H1 (cell line): Measurements from ENCODE around the gene TTC28. TPM values are rescaled to one million over a fixed set of nuclear protein-coding genes. Genes with fewer than 3 reads are reported as not detected.

Experiments
- CTCF ChIA-PET: fragments of 300-600 bp; sonication (Branson Sonifier 250); formaldehyde crosslinking; loops from one replicate; lab custom pipeline; 2021; ENCODE audit not compliant: partially characterized antibody; lab: Charles Lee
- POLR2A ChIA-PET: fragments of 300-600 bp; sonication (Branson Sonifier 250); formaldehyde crosslinking; loops from one replicate; lab custom pipeline; 2021; ENCODE audit warnings: inconsistent platforms; ENCODE audit not compliant: partially characterized antibody; lab: Charles Lee
- DNase-seq, 2 experiments: peaks; one replicate each; pipeline versions ENCODE4 v3.0.0 to v3.0.0-alpha.2; 2010 to 2022; ENCODE audit warnings: low spot score in 2 of 2, low read depth in 1 of 2, mixed read lengths in 1 of 2
- FAIRE-seq: peaks from 2 replicates; lab custom pipeline; 2011; peaks lifted over from hg19 to GRCh38; lab: Jason Lieb, UNC
- H2AFZ ChIP-seq: 2 replicates; pipeline ENCODE4 v1.8.1; 2012; ENCODE audit warnings: low read length, inconsistent platforms
- H2AK5ac ChIP-seq: 2 replicates; pipeline ENCODE4 v1.6.1; 2013; ENCODE audit warnings: low read depth, low read length
- H2BK120ac ChIP-seq: replicated peaks from 2 replicates; pipeline ENCODE3; 2013; ENCODE audit warnings: low read depth, low read length, inconsistent platforms
- H2BK12ac ChIP-seq: 2 replicates; pipeline ENCODE4 v1.6.1; 2013; ENCODE audit warnings: low read depth, low read length
- H2BK15ac ChIP-seq: 2 replicates; pipeline ENCODE4 v1.6.1; 2013; ENCODE audit warnings: low read length
- H2BK20ac ChIP-seq: 2 replicates; pipeline ENCODE4 v1.6.1; 2013; ENCODE audit warnings: low read length
- H2BK5ac ChIP-seq: 2 replicates; pipeline ENCODE4 v1.6.1; 2013; ENCODE audit warnings: low read depth, low read length
- H3K14ac ChIP-seq: 2 replicates; pipeline ENCODE4 v1.6.1; 2013; ENCODE audit warnings: inconsistent platforms; ENCODE audit not compliant: insufficient read length
- H3K18ac ChIP-seq: 2 replicates; pipeline ENCODE4 v1.6.1; 2013; ENCODE audit warnings: low read length; ENCODE audit errors: extremely low read depth
- H3K23ac ChIP-seq: 2 replicates; pipeline ENCODE4 v1.6.1; 2013; ENCODE audit warnings: inconsistent platforms; ENCODE audit not compliant: insufficient read length
- H3K23me2 ChIP-seq: 2 replicates; pipeline ENCODE4 v1.6.1; 2013; ENCODE audit warnings: low read depth, low read length
- H3K27ac ChIP-seq: 2 replicates; pipeline ENCODE4 v1.6.1; 2011; ENCODE audit warnings: low read depth, low read length, inconsistent platforms
- H3K27me3 ChIP-seq, 4 experiments: replicated peaks in 1 of 4; 1 replicate in 1 of 4; 2 replicates in 3 of 4; pipeline versions ENCODE4 v1.6.1 to v1.8.1; 2011 to 2013; ENCODE audit warnings: low read length in 3 of 4, mild to moderate bottlenecking in 3 of 4, inconsistent platforms in 2 of 4, mixed read lengths in 2 of 4, moderate library complexity in 1 of 4; ENCODE audit not compliant: control insufficient read depth in 3 of 4, insufficient read depth in 3 of 4; ENCODE audit errors: extremely low read depth in 1 of 4
- H3K36me3 ChIP-seq, 4 experiments: 2 replicates each; pipeline versions ENCODE4 v1.6.1 to v1.8.1; 2011 to 2013; ENCODE audit warnings: mild to moderate bottlenecking in 4 of 4, low read length in 3 of 4, moderate library complexity in 2 of 4, control low read depth in 1 of 4, inconsistent platforms in 1 of 4; ENCODE audit not compliant: insufficient read depth in 4 of 4, control insufficient read depth in 2 of 4
- H3K4ac ChIP-seq: replicated peaks from 2 replicates; pipeline ENCODE3; 2013; ENCODE audit warnings: low read length, low read depth, mixed read lengths, inconsistent platforms; ENCODE audit not compliant: insufficient read length
- H3K4me1 ChIP-seq, 4 experiments: replicated peaks in 1 of 4; 1 replicate in 1 of 4; 2 replicates in 3 of 4; pipeline versions ENCODE4 v1.6.1 to v1.8.1; 2011 to 2013; ENCODE audit warnings: low read length in 3 of 4, inconsistent platforms in 2 of 4, mixed read lengths in 1 of 4; ENCODE audit not compliant: insufficient read depth in 4 of 4, control insufficient read depth in 3 of 4
- H3K4me2 ChIP-seq, 2 experiments: 2 replicates each; pipeline versions ENCODE4 v1.6.1 to v1.8.1; 2011 to 2013; ENCODE audit warnings: low read depth in 2 of 2, low read length in 2 of 2, control low read depth in 1 of 2, inconsistent platforms in 1 of 2, mild to moderate bottlenecking in 1 of 2; ENCODE audit not compliant: insufficient read depth in 1 of 2
- H3K4me3 ChIP-seq, 4 experiments: fragments of 200-600, 300-600 bp in 1 of 4; sonication (generic), shearing (Covaris generic), sonication (Bioruptor Twin) in 1 of 4; 2 replicates each; pipeline versions ENCODE4 v1.5.1 to v1.8.1; 2011 to 2016; ENCODE audit warnings: low read length in 4 of 4, low read depth in 3 of 4, control low read depth in 2 of 4, inconsistent platforms in 2 of 4, mild to moderate bottlenecking in 2 of 4, mixed read lengths in 1 of 4, moderate library complexity in 1 of 4; ENCODE audit not compliant: insufficient read depth in 2 of 4; ENCODE audit errors: extremely low read depth in 1 of 4
- H3K56ac ChIP-seq: replicated peaks from 2 replicates; pipeline ENCODE3; 2013; ENCODE audit warnings: low read depth, mild to moderate bottlenecking, mixed read lengths, low read length, inconsistent platforms; ENCODE audit not compliant: insufficient read length
- H3K79me1 ChIP-seq: 2 replicates; pipeline ENCODE4 v1.6.1; 2013; ENCODE audit warnings: low read depth, low read length, control low read depth
- H3K79me2 ChIP-seq, 2 experiments: 2 replicates each; pipeline versions ENCODE4 v1.6.1 to v1.8.1; 2012 to 2013; ENCODE audit warnings: low read length in 2 of 2, mild to moderate bottlenecking in 2 of 2, inconsistent platforms in 1 of 2; ENCODE audit not compliant: insufficient read depth in 2 of 2, control insufficient read depth in 1 of 2
- H3K9ac ChIP-seq, 4 experiments: replicated peaks in 1 of 4; 1 replicate in 1 of 4; 2 replicates in 3 of 4; pipeline versions ENCODE4 v1.6.1 to v1.8.1; 2011 to 2013; ENCODE audit warnings: low read depth in 3 of 4, low read length in 3 of 4, control low read depth in 2 of 4, mild to moderate bottlenecking in 2 of 4, moderate library complexity in 2 of 4, inconsistent platforms in 1 of 4; ENCODE audit errors: extremely low read depth in 1 of 4
- H3K9me3 ChIP-seq, 2 experiments: 2 replicates each; pipeline versions ENCODE4 v1.6.1 to v1.8.1; 2012 to 2013; ENCODE audit warnings: mild to moderate bottlenecking in 2 of 2, moderate library complexity in 2 of 2, control low read depth in 1 of 2, inconsistent platforms in 1 of 2, low read depth in 1 of 2, low read length in 1 of 2, mixed read lengths in 1 of 2; ENCODE audit not compliant: insufficient read depth in 2 of 2
- H4K20me1 ChIP-seq, 2 experiments: replicated peaks in 1 of 2; 2 replicates each; pipeline versions ENCODE3 to v1.8.1; 2011 to 2013; ENCODE audit warnings: inconsistent platforms in 2 of 2, low read length in 2 of 2, mild to moderate bottlenecking in 1 of 2; ENCODE audit not compliant: insufficient read depth in 2 of 2, control insufficient read depth in 1 of 2
- H4K5ac ChIP-seq: 2 replicates; pipeline ENCODE4 v1.6.1; 2013; ENCODE audit warnings: low read length, low read depth, mixed read lengths, inconsistent platforms; ENCODE audit not compliant: insufficient read length
- H4K8ac ChIP-seq: 2 replicates; pipeline ENCODE4 v1.8.0; 2013; ENCODE audit warnings: mild to moderate bottlenecking, moderate library complexity, low read length, inconsistent platforms; ENCODE audit not compliant: insufficient read depth; ENCODE audit errors: extremely low read depth
- H4K91ac ChIP-seq: replicated peaks from 2 replicates; pipeline ENCODE3; 2013; ENCODE audit warnings: low read length, mixed read lengths, inconsistent platforms; ENCODE audit not compliant: insufficient read length
- ASH2L ChIP-seq: fragments of 200-600, 300-600 bp; sonication (generic); IDR thresholded peaks from one replicate; pipeline ENCODE4 v1.7.1; 2017; ENCODE audit warnings: low read length
- CEBPB ChIP-seq: IDR thresholded peaks from 2 replicates; pipeline ENCODE4 v1.6.1; 2012; ENCODE audit warnings: low read depth, low read length
- CREB1 ChIP-seq: IDR thresholded peaks from 2 replicates; pipeline ENCODE4 v1.6.1; 2012; ENCODE audit warnings: inconsistent platforms
- GTF2F1 ChIP-seq: IDR thresholded peaks from 2 replicates; pipeline ENCODE4 v1.6.1; 2012; ENCODE audit warnings: low read depth, low read length, improper control_type of control experiment, borderline replicate concordance
- JUND ChIP-seq: IDR thresholded peaks from 2 replicates; pipeline ENCODE4 v1.6.1; 2011; ENCODE audit warnings: mild to moderate bottlenecking, improper control_type of control experiment, low read length
- POLR2A ChIP-seq, 2 experiments: IDR thresholded peaks; 1 replicate in 1 of 2; 2 replicates in 1 of 2; pipeline ENCODE4 v1.6.1; 2011; ENCODE audit warnings: low read depth in 2 of 2, low read length in 2 of 2, mild to moderate bottlenecking in 2 of 2; ENCODE audit errors: control extremely low read depth in 1 of 2
- TAF1 ChIP-seq: IDR thresholded peaks from 2 replicates; pipeline ENCODE4 v1.6.1; 2011; ENCODE audit warnings: mild to moderate bottlenecking, low read depth, low read length
- TBP ChIP-seq: IDR thresholded peaks from 2 replicates; pipeline ENCODE4 v1.6.1; 2011; ENCODE audit warnings: low read depth, low read length, improper control_type of control experiment
- YY1 ChIP-seq: IDR thresholded peaks from 2 replicates; pipeline ENCODE4 v1.6.1; 2011; ENCODE audit warnings: low read depth, mild to moderate bottlenecking, low read length
- WGBS, 2 experiments: shearing (Covaris generic) in 1 of 2; methylation state at CpG; one replicate each; pipeline versions ENCODE4 v1.1.6 to v1.1.7; 2013 to 2015; ENCODE audit warnings: low lambda C conversion rate in 2 of 2, mixed read lengths in 2 of 2, inconsistent platforms in 1 of 2, low coverage in 1 of 2, missing lambda C conversion rate in 1 of 2; ENCODE audit not compliant: insufficient replicate concordance in 2 of 2, insufficient coverage in 1 of 2, insufficient read length in 1 of 2; ENCODE audit errors: extremely low coverage in 1 of 2, missing lambda C conversion rate in 1 of 2; 5-methylcytosine and 5-hydroxymethylcytosine counted together
- polyA plus RNA-seq, 7 experiments: library from polyadenylated mRNA; depleted of rRNA in 3 of 7; stranded (reverse) in 5 of 7; unstranded in 2 of 7; fragments of >200 nt in 5 of 7; fragments of 200-250 nt in 2 of 7; gene quantifications; 1 replicate in 5 of 7; 2 replicates in 1 of 7; 4 replicates in 1 of 7; pipeline versions ENCODE4 v1.2.1 to v1.2.3, GENCODE V29; 2011 to 2013; ENCODE audit warnings: missing spikeins in 2 of 7, mixed read lengths in 2 of 7
- total RNA-seq: library from RNA; stranded (reverse); fragmentation: NEBNext Ultra II Directional; extraction: Animal tissue kit (Norgen Biotek cat#: 25700); gene quantifications from 2 replicates; pipeline ENCODE4 v1.2.1, GENCODE V29; 2021
- TF ChIP-seq, protein P1 (sequence below), 3 experiments: IDR thresholded peaks; 1 replicate in 2 of 3; 2 replicates in 1 of 3; pipeline versions ENCODE4 v1.5.1 to v1.6.1; 2011; ENCODE audit warnings: low read length in 3 of 3, mild to moderate bottlenecking in 3 of 3, inconsistent platforms in 2 of 3, low read depth in 1 of 3, moderate library complexity in 1 of 3; ENCODE audit not compliant: insufficient read depth in 1 of 3; ENCODE audit errors: control extremely low read depth in 1 of 3

TTC28 gene
- total and polyA plus RNA-seq, 2 of the 8 experiments (the other 6 are each of a cell fraction or from before 2014, with no cell fraction given): 2.6 to 12.6 TPM

DNA sequence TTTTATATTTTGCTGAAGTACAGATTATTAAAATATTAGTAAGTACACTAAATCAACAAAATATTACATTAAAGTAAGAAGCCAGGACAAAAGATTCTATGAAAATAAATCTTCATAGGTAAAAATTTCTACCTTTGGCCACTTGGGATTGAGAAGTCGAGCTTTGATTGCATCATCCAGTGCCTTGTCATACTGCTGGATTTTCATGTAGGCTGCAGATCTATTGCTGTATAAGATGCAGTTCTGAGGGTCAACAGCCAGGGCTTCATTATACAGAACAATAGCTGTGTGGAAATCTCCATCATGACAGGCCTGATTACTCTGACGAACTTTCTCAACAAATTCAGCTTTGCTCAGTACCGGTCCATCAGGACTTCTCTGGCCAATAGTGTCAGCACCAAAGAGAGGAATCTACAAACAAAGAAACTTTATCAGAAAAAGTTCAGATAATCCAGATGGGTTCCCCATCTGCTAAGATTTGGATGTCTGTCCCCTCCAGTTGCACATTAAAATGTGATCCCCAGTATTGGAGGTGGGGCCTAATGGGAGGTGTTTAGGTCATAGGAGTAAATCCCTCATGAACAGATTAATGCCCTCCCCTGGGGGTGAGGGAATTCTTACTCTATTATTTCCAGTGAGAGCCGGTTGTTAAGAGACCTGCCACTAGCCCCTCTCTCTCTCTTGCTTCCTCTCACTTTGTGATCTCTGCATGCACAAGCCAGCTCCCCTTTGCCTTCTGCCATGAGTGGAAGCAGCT, 50.0 kb downstream of the TTC28 start:
- Histone ChIP-seq H3K4me2 (peak overlapping the region in 1 of 2 experiments; percentile 47; a peak in 2 of 4 replicates), H3K4ac (no peak overlapping the region), H3K36me3 (no peaks in the 10 kb centered on the region), H3K4me1 (peaks cover 0 to 8% (median 3%) of the 10 kb centered on the region in 4 experiments; a peak in 2 of 7 replicates), H3K14ac (no peak overlapping the region), H4K20me1 (no peaks in the 10 kb centered on the region), H3K23me2 (no peaks in the 10 kb centered on the region; the same call in 1 of the 2 replicates), H3K79me1 (no peaks in the 10 kb centered on the region), H2AFZ (peak overlapping the region; percentile 30; the same call in 1 of the 2 replicates), H4K91ac (no peak overlapping the region), H3K18ac (no peak overlapping the region), H2BK20ac (no peak overlapping the region), H2AK5ac (0 out of 2 replicates have a peak overlapping the region, but pooled peaks have one; percentile 14), H3K27me3 (no peaks in the 10 kb centered on the region), H3K79me2 (no peaks in the 10 kb centered on the region), H2BK12ac (no peak overlapping the region), H3K27ac (no peak overlapping the region; the same call in 1 of the 2 replicates), H3K9me3 (no peaks in the 10 kb centered on the region), H3K9ac (no peak overlapping the region; a peak in 1 of 7 replicates), H2BK5ac (no peak overlapping the region), H3K56ac (no peak overlapping the region), H3K4me3 (peak overlapping the region in 1 of 4 experiments; percentile 7; a peak in 1 of 8 replicates), H2BK15ac (no peak overlapping the region), H3K23ac (no peak overlapping the region), H2BK120ac (no peak overlapping the region), H4K5ac (no peak overlapping the region), H4K8ac (no peak overlapping the region)
- CTCF ChIA-PET: interaction anchor here (0.6 to 1.5 kb wide), 4 partner anchors 11 to 241 kb away, joined by 3 to 5 read pairs (median 4); no protein-coding TSS in a partner anchor
- FAIRE-seq: no peak
- WGBS, 2 experiments: 80% methylated on average over 4 of the region's 4 CpGs; no CpG with 5 or more reads in 1 of the 2 experiments
- POLR2A ChIA-PET: interaction anchor here (0.6 to 1.3 kb wide), 2 partner anchors 164 kb away, joined by 3 to 5 read pairs; no protein-coding TSS in a partner anchor
- no peak for DNase-seq
- TF ChIP-seq CREB1 (0 out of 2 replicates have a peak, but pooled peaks have one; percentile 45), TBP (no peak), TAF1 (no peak), JUND (peak; percentile 76), CEBPB (peak; percentile 94), GTF2F1 (no peak), POLR2A (IDR thresholded peaks at IDR 0.05; ENCODE audit: control extremely low read depth in 1 of 2, low read depth in 2 of 2, low read length in 2 of 2) (no peak), ASH2L (no peak), YY1 (no peak)
- TF ChIP-seq, protein P1, sequence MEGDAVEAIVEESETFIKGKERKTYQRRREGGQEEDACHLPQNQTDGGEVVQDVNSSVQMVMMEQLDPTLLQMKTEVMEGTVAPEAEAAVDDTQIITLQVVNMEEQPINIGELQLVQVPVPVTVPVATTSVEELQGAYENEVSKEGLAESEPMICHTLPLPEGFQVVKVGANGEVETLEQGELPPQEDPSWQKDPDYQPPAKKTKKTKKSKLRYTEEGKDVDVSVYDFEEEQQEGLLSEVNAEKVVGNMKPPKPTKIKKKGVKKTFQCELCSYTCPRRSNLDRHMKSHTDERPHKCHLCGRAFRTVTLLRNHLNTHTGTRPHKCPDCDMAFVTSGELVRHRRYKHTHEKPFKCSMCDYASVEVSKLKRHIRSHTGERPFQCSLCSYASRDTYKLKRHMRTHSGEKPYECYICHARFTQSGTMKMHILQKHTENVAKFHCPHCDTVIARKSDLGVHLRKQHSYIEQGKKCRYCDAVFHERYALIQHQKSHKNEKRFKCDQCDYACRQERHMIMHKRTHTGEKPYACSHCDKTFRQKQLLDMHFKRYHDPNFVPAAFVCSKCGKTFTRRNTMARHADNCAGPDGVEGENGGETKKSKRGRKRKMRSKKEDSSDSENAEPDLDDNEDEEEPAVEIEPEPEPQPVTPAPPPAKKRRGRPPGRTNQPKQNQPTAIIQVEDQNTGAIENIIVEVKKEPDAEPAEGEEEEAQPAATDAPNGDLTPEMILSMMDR (IDR thresholded peaks at IDR 0.05; ENCODE audit: control extremely low read depth in 1 of 3, insufficient read depth in 1 of 3, low read depth in 1 of 3, low read length in 3 of 3): no peak
